Measurements from ENCODE around the gene RAD51B. TPM values are rescaled to one million over a fixed set of nuclear protein-coding genes. Genes with fewer than 3 reads are reported as not detected.
A peak's percentile ranks its signal among the peaks of the same experiment; 100 is the strongest.

Gene RAD51B
- total and polyA plus RNA-seq, 4 donors, result 2.8 to 39.6 (median 13.3) TPM; not detected in 1

DNA sequence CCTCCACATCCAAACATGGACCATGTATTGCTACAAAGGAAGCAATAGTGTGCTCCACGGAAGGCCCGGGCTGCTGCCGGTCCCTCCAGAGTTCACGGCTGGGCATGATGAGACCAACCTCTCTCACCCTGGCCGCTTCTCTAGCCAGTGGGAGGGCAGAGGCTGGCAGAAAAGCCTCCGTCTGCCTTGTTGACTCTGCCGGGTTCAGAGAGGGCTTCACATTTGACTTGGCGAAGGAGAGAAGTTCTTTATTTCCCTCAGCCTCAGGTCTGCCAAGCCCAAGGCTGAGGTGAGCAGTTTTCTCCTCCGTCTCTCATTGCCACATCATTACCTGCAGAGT lies 743.3 kb downstream of the RAD51B start:
- no peaks in the 10 kb centered on the region for H3K9me3 ChIP-seq (ENCODE audit: control insufficient read depth, low read length)
- intact Hi-C loops (cut with DNase I), result loop anchor here in 1 of 2 donors (1.0 to 5.0 kb wide), 3 partner anchors 19 to 224 kb away; no protein-coding TSS in a partner anchor
- no peak overlapping the region for H3K4me3 ChIP-seq (ENCODE audit: low read length in 2 of 2)
- peaks cover 0 to 6% of the 10 kb centered on the region in 2 donors for H3K4me1 ChIP-seq (ENCODE audit: control insufficient read depth in 1 of 2, insufficient read depth in 2 of 2, low read length in 2 of 2)
- DNase-seq (no peak), ATAC-seq (ENCODE audit: low FRiP score) (no peak)
- H3K27me3 ChIP-seq (ENCODE audit: control insufficient read depth in 1 of 2, insufficient read depth in 2 of 2, low read length in 1 of 2), result no peaks in the 10 kb centered on the region
- H3K27ac ChIP-seq (ENCODE audit: low read depth in 1 of 2, low read length in 2 of 2), result peak overlapping the region; percentile 91 to 99
- H3K36me3 ChIP-seq (ENCODE audit: control insufficient read depth in 1 of 2, insufficient read depth in 2 of 2, low read length in 1 of 2), result no peaks in the 10 kb centered on the region
- 26 to 39% methylated on average over 9 of the region's 9 CpGs for WGBS, 2 donors

DNA sequence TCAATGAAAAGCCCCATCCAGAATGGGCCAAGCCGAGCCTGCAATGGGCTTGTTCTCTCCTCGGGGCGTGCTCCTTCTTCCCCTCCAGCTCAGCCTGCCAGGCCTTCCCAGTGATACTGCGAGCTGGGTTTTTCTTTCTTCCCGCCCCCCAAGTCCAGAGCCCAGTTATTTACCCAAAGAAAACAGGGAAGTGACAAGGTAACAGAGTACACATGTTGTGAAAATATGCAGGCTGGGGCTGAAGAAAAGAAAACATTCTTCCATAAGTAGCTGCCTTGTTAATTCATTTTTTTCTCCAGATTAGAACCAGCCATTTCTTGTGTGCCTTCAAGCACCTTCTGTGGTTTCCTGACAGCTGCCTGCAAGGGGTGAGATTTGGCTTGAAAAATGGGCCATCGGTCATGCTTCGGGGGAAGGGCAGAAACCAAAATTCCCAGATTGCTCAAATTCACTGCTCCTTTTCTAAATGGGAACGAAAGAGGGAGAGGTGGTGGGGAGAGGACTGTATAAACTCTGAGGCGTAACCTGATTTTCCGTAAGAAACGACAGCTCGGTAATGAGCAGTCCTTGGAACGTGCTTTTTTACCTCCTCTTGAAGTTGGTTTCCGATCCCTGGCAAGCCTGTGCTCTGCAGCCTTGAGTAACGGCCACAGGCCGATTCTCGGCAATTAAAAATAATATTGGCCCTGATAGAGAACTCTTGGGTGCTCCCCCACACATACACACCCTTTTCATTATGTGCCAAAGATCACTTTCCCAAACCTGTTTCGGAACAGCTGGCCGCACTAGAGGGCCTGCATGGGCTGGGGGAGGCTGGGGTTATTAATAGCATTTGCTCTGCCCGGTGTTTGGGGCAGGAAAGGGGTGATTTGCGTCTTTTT lies 743.9 kb downstream of the RAD51B start:
- Histone ChIP-seq H3K4me3 (ENCODE audit: low read length in 2 of 2) (no peak overlapping the region), H3K27me3 (ENCODE audit: control insufficient read depth in 1 of 2, insufficient read depth in 2 of 2, low read length in 1 of 2) (no peaks in the 10 kb centered on the region), H3K36me3 (ENCODE audit: control insufficient read depth in 1 of 2, insufficient read depth in 2 of 2, low read length in 1 of 2) (no peaks in the 10 kb centered on the region), H3K4me1 (ENCODE audit: control insufficient read depth in 1 of 2, insufficient read depth in 2 of 2, low read length in 2 of 2) (peaks cover 0 to 6% of the 10 kb centered on the region in 2 donors), H3K27ac (ENCODE audit: low read depth in 1 of 2, low read length in 2 of 2) (peak overlapping the region; percentile 91 to 99), H3K9me3 (ENCODE audit: control insufficient read depth, low read length) (no peaks in the 10 kb centered on the region)
- intact Hi-C loops (cut with DNase I), result loop anchor here in 1 of 2 donors (1.0 to 5.0 kb wide), 3 partner anchors 19 to 224 kb away; no protein-coding TSS in a partner anchor
- DNase-seq (no peak), ATAC-seq (ENCODE audit: low FRiP score) (peak; percentile 64)
- 7 to 12% methylated on average over 21 of the region's 21 CpGs for WGBS, 2 donors

DNA sequence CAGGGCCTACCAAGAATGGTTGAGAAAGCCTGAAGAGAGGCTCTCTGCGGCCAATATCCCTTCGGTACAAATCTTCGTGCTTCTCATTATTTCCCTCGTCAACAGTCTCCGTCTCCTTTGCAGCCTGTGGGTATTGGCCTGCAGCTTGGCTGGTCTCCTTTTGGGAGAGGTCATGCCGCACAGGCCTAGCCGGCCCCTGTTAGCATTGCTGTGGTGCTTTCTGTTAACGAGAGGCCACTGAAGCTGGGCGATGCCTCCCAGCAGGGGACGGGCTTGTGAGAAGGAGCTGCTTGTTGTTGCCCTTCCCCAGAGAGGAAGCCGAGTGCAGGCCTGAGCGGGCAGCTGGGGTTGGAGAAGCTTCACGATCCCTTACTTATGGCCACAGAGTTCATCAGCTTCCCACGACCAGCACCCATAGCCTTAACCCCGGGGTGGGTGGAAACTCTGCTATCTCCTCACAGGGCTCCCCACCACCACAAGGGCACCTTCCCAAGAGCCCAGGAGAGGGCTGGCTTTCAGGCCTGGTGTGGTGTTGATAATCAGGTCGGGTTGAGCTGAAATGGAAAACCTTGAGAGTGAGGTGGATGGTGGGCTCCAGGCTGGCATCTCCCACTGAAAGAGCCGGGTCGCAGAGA lies 744.7 kb downstream of the RAD51B start:
- Histone ChIP-seq H3K36me3 (ENCODE audit: control insufficient read depth in 1 of 2, insufficient read depth in 2 of 2, low read length in 1 of 2) (no peaks in the 10 kb centered on the region), H3K4me1 (ENCODE audit: control insufficient read depth in 1 of 2, insufficient read depth in 2 of 2, low read length in 2 of 2) (peaks cover 0 to 6% of the 10 kb centered on the region in 2 donors), H3K27me3 (ENCODE audit: control insufficient read depth in 1 of 2, insufficient read depth in 2 of 2, low read length in 1 of 2) (no peaks in the 10 kb centered on the region), H3K9me3 (ENCODE audit: control insufficient read depth, low read length) (no peaks in the 10 kb centered on the region), H3K4me3 (ENCODE audit: low read length in 2 of 2) (no peak overlapping the region), H3K27ac (ENCODE audit: low read depth in 1 of 2, low read length in 2 of 2) (peak overlapping the region; percentile 91 to 99)
- intact Hi-C loops (cut with DNase I), result loop anchor here in 1 of 2 donors (5.0 kb wide), 2 partner anchors 118 to 223 kb away; no protein-coding TSS in a partner anchor
- 44 to 57% methylated on average over 18 of the region's 18 CpGs for WGBS, 2 donors
- no peak for ATAC-seq (ENCODE audit: low FRiP score)
- no peak for DNase-seq

DNA sequence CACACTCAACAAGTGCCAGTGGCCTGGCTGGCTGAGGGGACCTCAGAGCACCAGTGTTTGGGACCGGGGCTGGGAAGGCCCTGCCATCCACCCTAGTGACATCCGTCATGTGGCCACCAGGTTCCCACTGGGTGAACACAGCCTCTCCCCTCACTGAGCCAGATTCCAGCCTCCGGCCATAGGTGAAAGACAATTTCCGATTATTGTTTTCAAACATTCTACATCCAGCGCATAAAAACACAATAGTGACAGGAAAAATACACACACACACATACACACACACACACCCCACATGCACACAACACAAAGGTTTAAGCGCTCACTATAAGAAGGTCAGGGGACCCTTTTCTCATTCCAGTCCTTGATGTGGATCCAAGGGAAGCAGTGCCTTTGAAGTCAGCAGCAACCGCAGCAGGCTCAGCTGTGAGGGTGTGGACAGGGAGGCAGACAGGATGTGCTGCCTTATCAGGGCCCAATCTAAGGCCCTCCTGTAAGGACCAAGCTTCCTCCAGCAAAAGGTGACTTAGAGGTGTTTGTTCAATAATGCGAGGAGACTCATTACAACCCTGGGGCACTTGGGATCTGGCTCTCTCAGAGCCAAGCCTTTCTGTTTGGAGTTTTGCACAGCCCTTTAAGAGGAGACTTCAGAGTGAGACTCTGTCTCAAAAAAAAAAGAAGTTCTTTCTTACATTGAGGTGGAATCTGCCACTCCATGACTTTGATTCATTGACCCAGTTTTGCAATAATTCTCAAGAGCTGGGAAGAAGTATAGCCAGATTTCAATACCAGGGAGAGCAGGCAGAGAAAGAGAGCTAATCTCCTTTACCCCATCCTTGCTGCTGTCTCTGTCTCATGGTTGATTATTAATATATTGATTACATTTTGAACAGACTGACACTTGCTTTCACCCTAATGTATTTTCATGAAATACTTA lies 745.5 kb downstream of the RAD51B start:
- DNase-seq (no peak), ATAC-seq (ENCODE audit: low FRiP score) (no peak)
- WGBS, 2 donors, result 83 to 96% methylated on average over 8 of the region's 8 CpGs
- Histone ChIP-seq H3K27ac (ENCODE audit: low read depth in 1 of 2, low read length in 2 of 2) (peak overlapping the region in 1 of 2 donors; percentile 99), H3K36me3 (ENCODE audit: control insufficient read depth in 1 of 2, insufficient read depth in 2 of 2, low read length in 1 of 2) (no peaks in the 10 kb centered on the region), H3K4me3 (ENCODE audit: low read length in 2 of 2) (no peak overlapping the region), H3K27me3 (ENCODE audit: control insufficient read depth in 1 of 2, insufficient read depth in 2 of 2, low read length in 1 of 2) (no peaks in the 10 kb centered on the region), H3K4me1 (ENCODE audit: control insufficient read depth in 1 of 2, insufficient read depth in 2 of 2, low read length in 2 of 2) (peaks cover 0 to 6% of the 10 kb centered on the region in 2 donors), H3K9me3 (ENCODE audit: control insufficient read depth, low read length) (no peaks in the 10 kb centered on the region)
- intact Hi-C loops (cut with DNase I), result loop anchor here in 1 of 2 donors (5.0 kb wide), 3 partner anchors 62 to 222 kb away; no protein-coding TSS in a partner anchor

DNA sequence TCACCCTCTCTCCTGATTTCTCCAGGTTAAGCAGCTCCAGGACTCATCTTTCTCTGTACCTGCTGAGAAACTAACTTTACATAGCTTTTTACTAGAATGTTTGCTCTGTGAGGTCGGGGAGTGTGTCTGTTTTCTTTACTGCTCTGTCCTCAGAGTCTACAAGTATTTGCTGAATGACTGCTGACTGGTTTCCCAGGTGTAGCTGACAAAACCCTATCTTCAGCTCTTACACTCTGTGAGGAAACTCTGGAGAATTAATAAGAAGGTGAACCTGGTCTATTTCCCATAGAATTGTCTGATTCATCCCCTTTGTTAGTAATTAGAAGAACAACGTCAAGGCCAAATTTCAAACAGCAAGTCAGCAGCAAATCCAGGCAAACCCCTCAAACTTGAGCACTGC lies 746.5 kb downstream of the RAD51B start:
- Histone ChIP-seq H3K36me3 (ENCODE audit: control insufficient read depth in 1 of 2, insufficient read depth in 2 of 2, low read length in 1 of 2) (no peaks in the 10 kb centered on the region), H3K4me3 (ENCODE audit: low read length in 2 of 2) (no peak overlapping the region), H3K27me3 (ENCODE audit: control insufficient read depth in 1 of 2, insufficient read depth in 2 of 2, low read length in 1 of 2) (no peaks in the 10 kb centered on the region), H3K27ac (ENCODE audit: low read depth in 1 of 2, low read length in 2 of 2) (no peak overlapping the region), H3K4me1 (ENCODE audit: control insufficient read depth in 1 of 2, insufficient read depth in 2 of 2, low read length in 2 of 2) (peaks cover 0 to 6% of the 10 kb centered on the region in 2 donors), H3K9me3 (ENCODE audit: control insufficient read depth, low read length) (no peaks in the 10 kb centered on the region)
- intact Hi-C loops (cut with DNase I), result loop anchor here in 1 of 2 donors (5.0 kb wide), 1 partner anchor 61 kb away; no protein-coding TSS in a partner anchor
- no peak for ATAC-seq (ENCODE audit: low FRiP score)
- DNase-seq, result no peak
- WGBS, 2 donors, result 75 to 93% methylated on average over 2 of the region's 2 CpGs

DNA sequence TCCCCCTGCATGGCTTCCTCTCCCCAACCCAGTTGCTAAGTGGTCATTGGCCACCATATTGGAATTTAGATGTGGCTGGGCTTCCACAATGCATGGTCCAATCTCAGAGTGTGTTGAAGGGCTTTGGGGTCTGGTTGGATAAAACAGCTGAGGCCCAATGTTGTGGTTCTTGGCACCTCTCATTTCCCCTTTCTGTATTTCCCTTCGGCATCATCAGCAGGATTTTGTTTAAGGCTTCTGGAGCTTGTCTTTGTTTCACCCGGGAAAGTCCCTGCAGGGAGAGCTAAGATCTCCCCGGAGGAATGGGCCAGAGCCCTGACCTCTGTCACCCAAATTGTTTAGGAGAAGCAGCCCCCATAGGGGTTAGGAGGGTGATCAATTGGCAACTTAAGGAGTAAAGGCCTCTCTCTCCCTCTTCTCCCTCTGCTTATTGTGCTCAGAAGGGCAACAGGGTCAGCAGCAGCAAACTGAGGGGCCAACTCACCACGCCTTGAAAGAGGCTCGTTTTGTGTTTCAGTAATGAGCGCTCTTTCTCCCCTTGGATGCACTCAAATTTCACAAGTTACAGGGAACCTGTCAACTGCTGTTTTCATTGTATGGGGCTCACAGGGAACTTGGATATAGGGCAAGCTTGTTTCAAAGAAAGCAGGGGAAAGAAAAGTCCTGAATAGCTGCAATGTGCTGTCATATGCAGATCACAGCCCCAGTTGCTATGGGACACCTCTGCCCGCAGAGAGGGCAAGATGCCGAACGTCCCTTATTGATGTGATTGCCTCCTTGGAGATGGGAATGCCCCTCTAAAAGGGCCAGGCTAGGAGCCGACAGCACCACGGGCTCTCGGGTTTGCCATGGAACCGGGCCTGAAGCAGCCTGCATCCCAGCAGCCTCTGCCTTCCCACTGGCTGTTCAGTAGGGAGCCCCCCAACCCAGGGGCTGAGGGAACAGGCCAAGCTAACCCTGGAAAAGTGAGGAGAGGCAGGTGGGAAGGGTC lies 749.6 kb downstream of the RAD51B start:
- intact Hi-C loops (cut with DNase I), result loop anchor here in 1 of 2 donors (5.0 kb wide), 1 partner anchor 58 kb away; no protein-coding TSS in a partner anchor
- Histone ChIP-seq H3K36me3 (ENCODE audit: control insufficient read depth in 1 of 2, insufficient read depth in 2 of 2, low read length in 1 of 2) (no peaks in the 10 kb centered on the region), H3K4me3 (ENCODE audit: low read length in 2 of 2) (no peak overlapping the region), H3K27ac (ENCODE audit: low read depth in 1 of 2, low read length in 2 of 2) (no peak overlapping the region), H3K9me3 (ENCODE audit: control insufficient read depth, low read length) (no peaks in the 10 kb centered on the region), H3K27me3 (ENCODE audit: control insufficient read depth in 1 of 2, insufficient read depth in 2 of 2, low read length in 1 of 2) (no peaks in the 10 kb centered on the region), H3K4me1 (ENCODE audit: control insufficient read depth in 1 of 2, insufficient read depth in 2 of 2, low read length in 2 of 2) (no peaks in the 10 kb centered on the region)
- DNase-seq (no peak), ATAC-seq (ENCODE audit: low FRiP score) (peak; percentile 17)
- WGBS, 2 donors, result 52 to 63% methylated on average over 13 of the region's 13 CpGs

DNA sequence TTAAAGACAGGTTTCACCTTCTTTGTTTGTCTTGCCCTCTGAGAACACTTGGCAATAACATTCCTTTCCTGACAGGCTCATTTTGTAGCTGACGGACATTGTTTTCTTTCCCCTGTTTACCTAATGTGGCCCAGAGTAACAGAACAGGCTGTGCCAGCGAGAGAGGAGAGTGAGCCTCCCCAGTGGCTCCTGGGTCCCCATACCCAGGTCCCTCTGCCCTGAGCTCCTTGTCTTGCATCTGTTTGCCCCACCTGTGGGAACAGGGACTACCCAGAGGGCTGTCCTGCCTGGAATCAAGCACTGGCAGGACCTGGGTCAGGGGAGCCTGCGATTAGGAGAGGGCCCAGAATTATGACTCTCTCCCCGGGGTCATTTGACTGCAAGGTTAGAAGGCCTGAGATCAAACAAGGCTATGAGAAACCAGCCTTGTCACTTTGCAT lies 750.4 kb downstream of the RAD51B start:
- DNase-seq (no peak), ATAC-seq (ENCODE audit: low FRiP score) (peak; percentile 4)
- no peak overlapping the region for H3K27ac ChIP-seq (ENCODE audit: low read depth in 1 of 2, low read length in 2 of 2)
- no peaks in the 10 kb centered on the region for H3K27me3 ChIP-seq (ENCODE audit: control insufficient read depth in 1 of 2, insufficient read depth in 2 of 2, low read length in 1 of 2)
- no peaks in the 10 kb centered on the region for H3K9me3 ChIP-seq (ENCODE audit: control insufficient read depth, low read length)
- no peaks in the 10 kb centered on the region for H3K4me1 ChIP-seq (ENCODE audit: control insufficient read depth in 1 of 2, insufficient read depth in 2 of 2, low read length in 2 of 2)
- intact Hi-C loops (cut with DNase I), result loop anchor here in 1 of 2 donors (5.0 kb wide), 1 partner anchor 57 kb away; no protein-coding TSS in a partner anchor
- no peaks in the 10 kb centered on the region for H3K36me3 ChIP-seq (ENCODE audit: control insufficient read depth in 1 of 2, insufficient read depth in 2 of 2, low read length in 1 of 2)
- 46 to 53% methylated on average over 4 of the region's 4 CpGs for WGBS, 2 donors
- no peak overlapping the region for H3K4me3 ChIP-seq (ENCODE audit: low read length in 2 of 2)

All from aorta (tissue), 5 donors.